GM12872 (cell line): ENCODE results near the gene KASH5.

Experiments
- CTCF ChIP-seq: IDR thresholded peaks from 3 replicates; pipeline ENCODE4 v1.5.1; 2011; ENCODE audit warnings: low read depth, mild to moderate bottlenecking, low read length, moderate library complexity; ENCODE audit not compliant: insufficient read depth

The KASH5 gene, protein sequence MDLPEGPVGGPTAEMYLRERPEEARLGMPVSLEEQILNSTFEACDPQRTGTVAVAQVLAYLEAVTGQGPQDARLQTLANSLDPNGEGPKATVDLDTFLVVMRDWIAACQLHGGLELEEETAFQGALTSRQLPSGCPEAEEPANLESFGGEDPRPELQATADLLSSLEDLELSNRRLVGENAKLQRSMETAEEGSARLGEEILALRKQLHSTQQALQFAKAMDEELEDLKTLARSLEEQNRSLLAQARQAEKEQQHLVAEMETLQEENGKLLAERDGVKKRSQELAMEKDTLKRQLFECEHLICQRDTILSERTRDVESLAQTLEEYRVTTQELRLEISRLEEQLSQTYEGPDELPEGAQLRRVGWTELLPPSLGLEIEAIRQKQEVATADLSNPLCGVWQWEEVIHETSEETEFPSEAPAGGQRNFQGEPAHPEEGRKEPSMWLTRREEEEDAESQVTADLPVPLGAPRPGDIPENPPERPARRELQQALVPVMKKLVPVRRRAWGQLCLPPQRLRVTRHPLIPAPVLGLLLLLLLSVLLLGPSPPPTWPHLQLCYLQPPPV

DNA sequence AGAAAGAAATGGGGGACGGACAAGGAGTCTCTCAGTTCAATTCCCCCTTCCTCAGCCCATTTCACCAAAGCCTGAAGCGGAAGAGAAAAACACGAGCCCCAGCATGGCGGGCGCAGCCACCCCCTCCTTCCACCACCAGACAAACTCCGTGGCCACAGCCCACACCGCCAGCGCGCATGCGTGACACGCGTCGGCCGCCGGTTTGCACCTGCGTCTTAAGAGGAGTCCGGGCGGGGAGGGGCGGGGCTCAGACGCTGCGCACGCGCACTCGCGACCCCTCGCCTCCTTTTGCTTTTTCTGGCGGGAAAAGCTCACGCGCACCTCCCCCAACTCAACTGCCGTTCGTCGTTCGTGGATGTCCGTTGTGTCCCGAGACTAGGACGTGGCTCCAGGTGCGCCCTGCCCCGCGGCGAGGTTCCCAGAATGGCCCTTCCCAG, at the start of gene KASH5:
TSS of gene KASH5 (plus strand) at position 314 of the 437 bp plus-strand sequence. CDS start 2,635 bp downstream, outside the sequence.
- no peak for TF ChIP-seq CTCF

GRCh38 chr19:49338691-49339300, 49.3 kb upstream of the KASH5 start:
- no peak for TF ChIP-seq CTCF

- no peak for TF ChIP-seq CTCF
These were observed 48.6 kb upstream of the KASH5 start for GRCh38 chr19:49339301-49340068.

GRCh38 chr19:49340069-49340864, 47.8 kb upstream of the KASH5 start:
- no peak for TF ChIP-seq CTCF

GRCh38 chr19:49340865-49341718, 47.0 kb upstream of the KASH5 start:
- no peak for TF ChIP-seq CTCF

GRCh38 chr19:49342291-49342721, 45.7 kb upstream of the KASH5 start:
- no peak for TF ChIP-seq CTCF
